ENCODE measurements around the gene CS.

CS gene

DNA sequence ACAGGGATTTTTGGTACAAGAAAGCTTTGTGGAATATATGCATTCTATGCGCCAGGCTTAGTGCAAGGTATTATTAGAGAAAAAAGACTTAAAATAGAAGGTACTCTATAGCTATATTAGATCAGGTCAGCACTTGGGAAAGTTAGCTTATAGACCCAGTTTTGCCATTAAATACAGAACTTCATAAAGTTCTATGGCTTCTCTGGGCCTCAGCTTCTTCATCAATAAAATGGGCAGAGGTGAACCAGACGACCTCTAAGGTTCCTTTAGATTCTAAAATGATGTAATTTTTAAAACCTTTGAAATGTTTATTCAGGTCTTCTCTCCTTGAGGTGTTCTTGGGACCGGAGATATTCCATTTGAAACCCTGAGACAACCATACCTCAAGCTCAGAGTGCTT, 8.6 kb upstream of the CS start (continued):
- TF ChIP-seq ZFP30 (CRISPR knock-in tag; IDR thresholded peaks at IDR 0.05): no peak

DNA sequence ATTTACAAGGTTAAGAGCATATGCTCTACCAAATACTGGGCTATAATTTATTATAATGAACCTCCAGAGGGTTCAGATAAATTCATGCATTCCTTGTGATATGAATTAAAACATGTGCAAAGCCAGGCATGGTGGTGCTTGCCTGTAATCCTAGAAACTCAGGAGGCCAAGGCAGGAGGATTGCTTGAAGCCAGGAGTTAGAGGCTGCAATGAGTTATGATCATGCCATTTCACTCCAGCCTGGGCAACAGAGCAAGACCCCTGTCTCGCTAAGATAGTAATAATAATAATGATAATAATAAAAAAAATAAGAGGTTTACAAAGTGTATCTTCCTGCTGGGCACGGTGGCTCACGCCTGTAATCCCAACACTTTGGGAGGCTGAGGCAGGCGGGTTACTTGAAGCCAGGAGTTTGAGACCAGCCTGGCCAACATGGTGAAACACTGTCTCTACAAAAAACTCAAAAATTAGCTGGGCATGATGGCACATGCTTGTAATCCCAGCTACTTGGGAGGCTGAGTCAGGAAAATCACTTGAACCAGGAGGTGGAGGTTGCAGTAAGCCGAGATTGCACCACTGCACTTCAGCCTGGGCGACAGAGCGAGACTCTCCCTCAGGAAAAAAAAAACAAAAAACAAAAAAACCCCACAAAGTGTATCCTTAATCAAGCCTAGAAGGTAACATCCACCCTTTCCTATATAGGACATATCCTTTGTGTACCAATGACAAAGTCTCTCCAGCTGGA, 7.3 kb upstream of the CS start:
- ATAC-seq: no peak
- TF ChIP-seq ZFP3 (CRISPR knock-in tag; IDR thresholded peaks at IDR 0.05) (no peak), ISL1 (CRISPR knock-in tag; IDR thresholded peaks at IDR 0.05) (no peak), CSDC2 (CRISPR knock-in tag; IDR thresholded peaks at IDR 0.05) (no peak), TCF4 (CRISPR knock-in tag; IDR thresholded peaks at IDR 0.05; ENCODE audit: borderline replicate concordance) (no peak), ZFP30 (CRISPR knock-in tag; IDR thresholded peaks at IDR 0.05) (no peak), BACH2 (CRISPR knock-in tag; IDR thresholded peaks at IDR 0.05; ENCODE audit: borderline replicate concordance) (no peak), ZNF8 (CRISPR knock-in tag; IDR thresholded peaks at IDR 0.05) (no peak), RARB (CRISPR knock-in tag; IDR thresholded peaks at IDR 0.05) (no peak), GLIS3 (CRISPR knock-in tag; IDR thresholded peaks at IDR 0.05) (no peak), PPARA (CRISPR knock-in tag; IDR thresholded peaks at IDR 0.05; ENCODE audit: borderline replicate concordance) (no peak), OSR1 (CRISPR knock-in tag; IDR thresholded peaks at IDR 0.05) (no peak), ZC3H10 (CRISPR knock-in tag; IDR thresholded peaks at IDR 0.05) (no peak), SNAI2 (CRISPR knock-in tag; IDR thresholded peaks at IDR 0.05) (no peak)
- TF ChIP-seq, protein P1, sequence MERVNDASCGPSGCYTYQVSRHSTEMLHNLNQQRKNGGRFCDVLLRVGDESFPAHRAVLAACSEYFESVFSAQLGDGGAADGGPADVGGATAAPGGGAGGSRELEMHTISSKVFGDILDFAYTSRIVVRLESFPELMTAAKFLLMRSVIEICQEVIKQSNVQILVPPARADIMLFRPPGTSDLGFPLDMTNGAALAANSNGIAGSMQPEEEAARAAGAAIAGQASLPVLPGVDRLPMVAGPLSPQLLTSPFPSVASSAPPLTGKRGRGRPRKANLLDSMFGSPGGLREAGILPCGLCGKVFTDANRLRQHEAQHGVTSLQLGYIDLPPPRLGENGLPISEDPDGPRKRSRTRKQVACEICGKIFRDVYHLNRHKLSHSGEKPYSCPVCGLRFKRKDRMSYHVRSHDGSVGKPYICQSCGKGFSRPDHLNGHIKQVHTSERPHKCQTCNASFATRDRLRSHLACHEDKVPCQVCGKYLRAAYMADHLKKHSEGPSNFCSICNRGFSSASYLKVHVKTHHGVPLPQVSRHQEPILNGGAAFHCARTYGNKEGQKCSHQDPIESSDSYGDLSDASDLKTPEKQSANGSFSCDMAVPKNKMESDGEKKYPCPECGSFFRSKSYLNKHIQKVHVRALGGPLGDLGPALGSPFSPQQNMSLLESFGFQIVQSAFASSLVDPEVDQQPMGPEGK (CRISPR knock-in tag; IDR thresholded peaks at IDR 0.05; ENCODE audit: borderline replicate concordance): no peak
- TF ChIP-seq, protein P2, sequence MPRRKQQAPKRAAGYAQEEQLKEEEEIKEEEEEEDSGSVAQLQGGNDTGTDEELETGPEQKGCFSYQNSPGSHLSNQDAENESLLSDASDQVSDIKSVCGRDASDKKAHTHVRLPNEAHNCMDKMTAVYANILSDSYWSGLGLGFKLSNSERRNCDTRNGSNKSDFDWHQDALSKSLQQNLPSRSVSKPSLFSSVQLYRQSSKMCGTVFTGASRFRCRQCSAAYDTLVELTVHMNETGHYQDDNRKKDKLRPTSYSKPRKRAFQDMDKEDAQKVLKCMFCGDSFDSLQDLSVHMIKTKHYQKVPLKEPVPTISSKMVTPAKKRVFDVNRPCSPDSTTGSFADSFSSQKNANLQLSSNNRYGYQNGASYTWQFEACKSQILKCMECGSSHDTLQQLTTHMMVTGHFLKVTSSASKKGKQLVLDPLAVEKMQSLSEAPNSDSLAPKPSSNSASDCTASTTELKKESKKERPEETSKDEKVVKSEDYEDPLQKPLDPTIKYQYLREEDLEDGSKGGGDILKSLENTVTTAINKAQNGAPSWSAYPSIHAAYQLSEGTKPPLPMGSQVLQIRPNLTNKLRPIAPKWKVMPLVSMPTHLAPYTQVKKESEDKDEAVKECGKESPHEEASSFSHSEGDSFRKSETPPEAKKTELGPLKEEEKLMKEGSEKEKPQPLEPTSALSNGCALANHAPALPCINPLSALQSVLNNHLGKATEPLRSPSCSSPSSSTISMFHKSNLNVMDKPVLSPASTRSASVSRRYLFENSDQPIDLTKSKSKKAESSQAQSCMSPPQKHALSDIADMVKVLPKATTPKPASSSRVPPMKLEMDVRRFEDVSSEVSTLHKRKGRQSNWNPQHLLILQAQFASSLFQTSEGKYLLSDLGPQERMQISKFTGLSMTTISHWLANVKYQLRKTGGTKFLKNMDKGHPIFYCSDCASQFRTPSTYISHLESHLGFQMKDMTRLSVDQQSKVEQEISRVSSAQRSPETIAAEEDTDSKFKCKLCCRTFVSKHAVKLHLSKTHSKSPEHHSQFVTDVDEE (CRISPR knock-in tag; IDR thresholded peaks at IDR 0.05): no peak
- TF ChIP-seq, protein P3, sequence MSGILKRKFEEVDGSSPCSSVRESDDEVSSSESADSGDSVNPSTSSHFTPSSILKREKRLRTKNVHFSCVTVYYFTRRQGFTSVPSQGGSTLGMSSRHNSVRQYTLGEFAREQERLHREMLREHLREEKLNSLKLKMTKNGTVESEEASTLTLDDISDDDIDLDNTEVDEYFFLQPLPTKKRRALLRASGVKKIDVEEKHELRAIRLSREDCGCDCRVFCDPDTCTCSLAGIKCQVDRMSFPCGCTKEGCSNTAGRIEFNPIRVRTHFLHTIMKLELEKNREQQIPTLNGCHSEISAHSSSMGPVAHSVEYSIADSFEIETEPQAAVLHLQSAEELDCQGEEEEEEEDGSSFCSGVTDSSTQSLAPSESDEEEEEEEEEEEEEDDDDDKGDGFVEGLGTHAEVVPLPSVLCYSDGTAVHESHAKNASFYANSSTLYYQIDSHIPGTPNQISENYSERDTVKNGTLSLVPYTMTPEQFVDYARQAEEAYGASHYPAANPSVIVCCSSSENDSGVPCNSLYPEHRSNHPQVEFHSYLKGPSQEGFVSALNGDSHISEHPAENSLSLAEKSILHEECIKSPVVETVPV (CRISPR knock-in tag; IDR thresholded peaks at IDR 0.05): no peak
- TF ChIP-seq, protein P4, sequence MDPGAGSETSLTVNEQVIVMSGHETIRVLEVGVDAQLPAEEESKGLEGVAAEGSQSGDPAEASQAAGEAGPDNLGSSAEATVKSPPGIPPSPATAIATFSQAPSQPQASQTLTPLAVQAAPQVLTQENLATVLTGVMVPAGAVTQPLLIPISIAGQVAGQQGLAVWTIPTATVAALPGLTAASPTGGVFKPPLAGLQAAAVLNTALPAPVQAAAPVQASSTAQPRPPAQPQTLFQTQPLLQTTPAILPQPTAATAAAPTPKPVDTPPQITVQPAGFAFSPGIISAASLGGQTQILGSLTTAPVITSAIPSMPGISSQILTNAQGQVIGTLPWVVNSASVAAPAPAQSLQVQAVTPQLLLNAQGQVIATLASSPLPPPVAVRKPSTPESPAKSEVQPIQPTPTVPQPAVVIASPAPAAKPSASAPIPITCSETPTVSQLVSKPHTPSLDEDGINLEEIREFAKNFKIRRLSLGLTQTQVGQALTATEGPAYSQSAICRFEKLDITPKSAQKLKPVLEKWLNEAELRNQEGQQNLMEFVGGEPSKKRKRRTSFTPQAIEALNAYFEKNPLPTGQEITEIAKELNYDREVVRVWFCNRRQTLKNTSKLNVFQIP (CRISPR knock-in tag; IDR thresholded peaks at IDR 0.05; ENCODE audit: borderline replicate concordance, low read depth): no peak
- TF ChIP-seq, protein P5, sequence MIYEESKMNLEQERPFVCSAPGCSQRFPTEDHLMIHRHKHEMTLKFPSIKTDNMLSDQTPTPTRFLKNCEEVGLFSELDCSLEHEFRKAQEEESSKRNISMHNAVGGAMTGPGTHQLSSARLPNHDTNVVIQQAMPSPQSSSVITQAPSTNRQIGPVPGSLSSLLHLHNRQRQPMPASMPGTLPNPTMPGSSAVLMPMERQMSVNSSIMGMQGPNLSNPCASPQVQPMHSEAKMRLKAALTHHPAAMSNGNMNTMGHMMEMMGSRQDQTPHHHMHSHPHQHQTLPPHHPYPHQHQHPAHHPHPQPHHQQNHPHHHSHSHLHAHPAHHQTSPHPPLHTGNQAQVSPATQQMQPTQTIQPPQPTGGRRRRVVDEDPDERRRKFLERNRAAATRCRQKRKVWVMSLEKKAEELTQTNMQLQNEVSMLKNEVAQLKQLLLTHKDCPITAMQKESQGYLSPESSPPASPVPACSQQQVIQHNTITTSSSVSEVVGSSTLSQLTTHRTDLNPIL (CRISPR knock-in tag; IDR thresholded peaks at IDR 0.05; ENCODE audit: low read depth): no peak

DNA sequence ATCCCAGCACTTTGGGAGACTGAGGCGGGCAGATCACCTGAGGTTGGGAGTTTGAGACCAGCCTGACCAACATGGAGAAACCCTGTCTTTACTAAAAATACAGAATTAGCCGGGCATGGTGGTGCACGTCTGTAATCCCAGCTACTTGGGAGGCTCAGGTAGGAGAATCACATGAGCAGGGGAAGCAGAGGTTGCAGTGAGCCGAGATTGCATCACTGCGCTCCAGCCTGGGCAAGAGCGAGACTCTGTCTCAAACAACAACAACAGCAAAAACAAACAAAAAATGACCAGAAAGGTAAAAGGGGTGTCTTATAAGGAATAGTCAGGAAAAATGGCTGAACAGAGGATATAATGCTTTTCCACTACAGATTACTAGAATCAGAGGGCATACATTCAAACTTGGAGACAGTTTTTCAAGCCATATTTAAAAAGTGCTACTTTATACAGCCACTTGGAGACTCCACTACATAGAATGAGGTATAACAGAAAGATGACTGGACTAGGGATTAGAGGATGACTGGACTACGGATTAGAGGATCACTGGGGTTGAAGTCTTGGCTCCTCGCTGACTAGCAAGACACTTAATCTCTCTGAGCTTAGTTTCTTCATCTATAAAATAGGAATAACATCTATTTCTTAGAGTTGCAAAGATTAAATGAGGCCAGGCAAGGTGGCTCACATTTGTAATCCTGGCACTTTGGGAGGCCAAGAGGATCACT, 4.9 kb upstream of the CS start:
- TF ChIP-seq ZFP30 (CRISPR knock-in tag; IDR thresholded peaks at IDR 0.05): no peak
- TF ChIP-seq OSR1 (CRISPR knock-in tag; IDR thresholded peaks at IDR 0.05): no peak
- TF ChIP-seq, protein P5 (CRISPR knock-in tag; IDR thresholded peaks at IDR 0.05; ENCODE audit: low read depth): no peak
- no peak for TF ChIP-seq ZNF8 (CRISPR knock-in tag; IDR thresholded peaks at IDR 0.05)
- no peak for TF ChIP-seq RARB (CRISPR knock-in tag; IDR thresholded peaks at IDR 0.05)
- TF ChIP-seq, protein P1 (CRISPR knock-in tag; IDR thresholded peaks at IDR 0.05; ENCODE audit: borderline replicate concordance): no peak
- ATAC-seq: no peak

Measured in SK-N-SH treated with all-trans-retinoic acid at 6 μM for 48 hours (cell line).